DOHH2 (cell line): ENCODE measurements around the gene TPPP2.

Source experiments
- H3F3A ChIP-seq: fragments of 200-600 bp; sonication (generic), shearing (Covaris generic); 2 replicates; pipeline ENCODE4 v1.6.0; 2016; ENCODE audit warnings: antibody characterized with exemption, mild to moderate bottlenecking; ENCODE audit not compliant: control insufficient read depth, insufficient read depth
- H3K27ac ChIP-seq: fragments of 200-600 bp; sonication (generic); 2 replicates; pipeline ENCODE4 v1.5.1; 2014; ENCODE audit warnings: low read depth, mild to moderate bottlenecking, low read length, moderate library complexity
- H3K27me3 ChIP-seq: fragments of 200-600 bp; sonication (generic); 2 replicates; pipeline ENCODE4 v1.6.1; 2014; ENCODE audit warnings: mild to moderate bottlenecking, low read length, mixed read lengths; ENCODE audit not compliant: control insufficient read depth
- H3K36me3 ChIP-seq: fragments of 200-600 bp; sonication (generic); 2 replicates; pipeline ENCODE4 v1.6.1; 2014; ENCODE audit warnings: mild to moderate bottlenecking, low read length, moderate library complexity, mixed read lengths; ENCODE audit not compliant: control insufficient read depth
- H3K4me1 ChIP-seq: fragments of 200-600 bp; sonication (generic); 2 replicates; pipeline ENCODE4 v1.6.1; 2014; ENCODE audit warnings: mild to moderate bottlenecking, low read length, mixed read lengths; ENCODE audit not compliant: control insufficient read depth
- H3K4me2 ChIP-seq: fragments of 200-600 bp; sonication (generic); 2 replicates; pipeline ENCODE4 v1.6.0; 2014; ENCODE audit warnings: mild to moderate bottlenecking, low read length, moderate library complexity
- H3K4me3 ChIP-seq: fragments of 200-600 bp; sonication (generic); 2 replicates; pipeline ENCODE4 v1.5.1; 2014; ENCODE audit warnings: mild to moderate bottlenecking, low read length, mixed read lengths
- H3K79me2 ChIP-seq: fragments of 200-600 bp; sonication (generic); 2 replicates; pipeline ENCODE4 v1.6.1; 2014; ENCODE audit warnings: mild to moderate bottlenecking, low read length, mixed read lengths; ENCODE audit not compliant: control insufficient read depth
- H3K9me2 ChIP-seq: fragments of 200-600 bp; sonication (generic); replicated peaks from 2 replicates; pipeline ENCODE4 v1.6.1; 2014; ENCODE audit warnings: mild to moderate bottlenecking, low read length, mixed read lengths; ENCODE audit not compliant: control insufficient read depth
- H3K9me3 ChIP-seq: fragments of 200-600 bp; sonication (generic); 2 replicates; pipeline ENCODE4 v1.6.1; 2014; ENCODE audit warnings: antibody characterized with exemption, low read length, mixed read lengths; ENCODE audit not compliant: control insufficient read depth, insufficient read depth
- H4K20me1 ChIP-seq: fragments of 200-600 bp; sonication (generic); 2 replicates; pipeline ENCODE4 v1.6.0; 2014; ENCODE audit warnings: low read depth, mild to moderate bottlenecking, antibody characterized with exemption, low read length, moderate library complexity; ENCODE audit not compliant: control insufficient read depth, insufficient read depth
- CTCF ChIP-seq: fragments of 200-600 bp; sonication (generic); IDR thresholded peaks from one replicate; pipeline ENCODE4 v1.5.1; 2014; ENCODE audit warnings: antibody characterized with exemption, mild to moderate bottlenecking, low read depth, low read length; ENCODE audit not compliant: poor library complexity, severe bottlenecking
- EZH2phosphoT487 ChIP-seq: fragments of 200-600 bp; sonication (generic); IDR thresholded peaks from 2 replicates; pipeline ENCODE4 v1.6.1; 2017; ENCODE audit warnings: borderline replicate concordance, mild to moderate bottlenecking, antibody characterized with exemption, low read length, moderate library complexity, mixed read lengths

The TPPP2 gene

GRCh38 chr14:21026988-21027315 lies 3.1 kb upstream of the TPPP2 start:
- Histone ChIP-seq H3K4me1 (no peaks in the 10 kb centered on the region), H3K79me2 (no peaks in the 10 kb centered on the region), H3K9me3 (no peaks in the 10 kb centered on the region), H3K9me2 (no peaks in the 10 kb centered on the region), H3K36me3 (no peaks in the 10 kb centered on the region), H3K4me2 (no peak overlapping the region), H3K4me3 (no peak overlapping the region), H4K20me1 (no peaks in the 10 kb centered on the region), H3F3A (no peaks in the 10 kb centered on the region), H3K27ac (no peak overlapping the region), H3K27me3 (peaks cover 41% of the 10 kb centered on the region)
- TF ChIP-seq CTCF = no peak
- TF ChIP-seq EZH2phosphoT487 = no peak

DNA sequence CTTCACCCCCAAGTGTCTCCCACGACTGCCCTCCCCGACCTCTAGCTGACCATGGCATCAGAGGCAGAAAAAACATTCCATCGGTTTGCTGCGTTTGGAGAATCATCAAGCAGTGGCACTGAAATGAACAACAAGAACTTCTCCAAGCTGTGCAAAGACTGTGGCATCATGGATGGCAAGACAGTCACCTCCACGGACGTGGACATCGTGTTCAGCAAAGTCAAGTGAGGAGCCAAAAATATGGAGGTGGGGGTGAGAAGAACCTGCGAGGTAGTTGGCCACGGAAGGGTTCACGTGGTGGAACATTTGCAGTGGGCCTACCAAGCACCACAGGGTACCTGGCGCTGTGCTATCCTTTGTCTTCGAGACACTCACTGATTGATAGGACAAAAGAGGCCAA lies 514 bp downstream of the TPPP2 start:
- Histone ChIP-seq H4K20me1 (no peaks in the 10 kb centered on the region), H3K27ac (no peak overlapping the region), H3K9me3 (no peaks in the 10 kb centered on the region), H3K27me3 (peaks cover 25% of the 10 kb centered on the region), H3K36me3 (no peaks in the 10 kb centered on the region), H3K4me3 (no peak overlapping the region), H3K79me2 (no peaks in the 10 kb centered on the region), H3F3A (no peaks in the 10 kb centered on the region), H3K4me1 (no peaks in the 10 kb centered on the region), H3K4me2 (no peak overlapping the region), H3K9me2 (no peaks in the 10 kb centered on the region)
- no peak for TF ChIP-seq CTCF
- TF ChIP-seq EZH2phosphoT487 = no peak

DNA sequence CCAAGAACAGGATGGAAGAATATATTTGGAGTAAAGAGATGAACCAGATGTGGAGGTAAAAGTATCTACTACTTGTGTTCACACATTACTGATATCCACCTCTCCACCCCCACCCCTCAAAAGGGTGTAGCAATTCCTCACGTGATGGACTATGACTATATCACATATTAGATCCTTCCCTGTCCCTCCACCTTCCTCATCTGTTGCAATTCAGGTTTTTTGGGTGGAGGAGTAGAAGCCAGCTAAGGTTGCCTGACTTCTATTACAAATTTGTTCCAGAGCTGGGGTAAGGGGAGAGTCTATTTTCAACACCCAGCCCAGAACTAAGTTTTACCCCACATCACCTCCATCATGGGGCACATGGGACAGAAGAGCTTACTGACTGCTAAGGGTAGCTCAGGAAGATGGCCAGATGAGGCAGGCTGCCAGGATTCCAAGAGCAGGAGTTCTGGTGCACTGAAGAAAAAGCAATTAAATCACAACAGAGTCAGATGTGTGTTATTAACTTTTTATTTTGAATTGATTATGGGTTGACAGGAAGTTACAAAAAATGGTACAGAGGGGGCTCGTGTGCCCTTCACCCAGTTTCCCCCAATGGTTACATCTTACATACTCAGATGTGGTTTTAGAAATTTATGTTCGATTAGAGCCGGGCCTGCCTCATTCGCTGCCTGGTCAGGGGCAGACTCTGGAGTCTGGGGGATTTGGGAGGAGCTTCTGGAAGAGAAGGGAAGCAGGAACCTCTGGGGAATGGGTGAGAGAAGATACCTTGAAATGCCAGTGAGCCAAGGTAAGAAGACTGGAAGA lies 2.5 kb downstream of the TPPP2 start:
- TF ChIP-seq EZH2phosphoT487 (no peak), CTCF (no peak)
- H3K4me2 ChIP-seq = no peak overlapping the region
- H3F3A ChIP-seq = no peaks in the 10 kb centered on the region
- H3K27me3 ChIP-seq = peaks cover 23% of the 10 kb centered on the region
- H3K9me2 ChIP-seq = no peaks in the 10 kb centered on the region
- no peaks in the 10 kb centered on the region for H4K20me1 ChIP-seq
- no peaks in the 10 kb centered on the region for H3K4me1 ChIP-seq
- H3K36me3 ChIP-seq = no peaks in the 10 kb centered on the region
- no peak overlapping the region for H3K4me3 ChIP-seq
- H3K9me3 ChIP-seq = no peaks in the 10 kb centered on the region
- H3K27ac ChIP-seq = no peak overlapping the region
- no peaks in the 10 kb centered on the region for H3K79me2 ChIP-seq
